SK-N-SH treated with all-trans-retinoic acid at 6 μM for 48 hours (cell line): ENCODE results near the gene STX12.

ENCODE experiments used
- ARNTL ChIP-seq: fragments of 450-650 bp; formaldehyde crosslinking; IDR thresholded peaks from 2 replicates; pipeline ENCODE4 v1.5.0; 2020; ENCODE audit warnings: low read depth, mild to moderate bottlenecking, moderate library complexity, borderline replicate concordance
- ESRRG ChIP-seq: fragments of 250-450 bp; sonication (Bioruptor Pico); IDR thresholded peaks from 2 replicates; pipeline ENCODE4 v1.6.1; 2021; ENCODE audit warnings: mild to moderate bottlenecking
- PATZ1 ChIP-seq: fragments of 250-450 bp; sonication (Bioruptor Pico); IDR thresholded peaks from 2 replicates; pipeline ENCODE4 v1.8.0; 2020; ENCODE audit warnings: mild to moderate bottlenecking, moderate library complexity, borderline replicate concordance
- RARB ChIP-seq: fragments of 250-450 bp; sonication (Bioruptor Pico); IDR thresholded peaks from 2 replicates; pipeline ENCODE4 v1.8.0; 2021; ENCODE audit warnings: mild to moderate bottlenecking, moderate library complexity
- SNAI2 ChIP-seq: fragments of 250-450 bp; sonication (Bioruptor Pico); IDR thresholded peaks from 2 replicates; pipeline ENCODE4 v1.5.0; 2020; ENCODE audit warnings: mild to moderate bottlenecking, moderate library complexity
- ZFP3 ChIP-seq: fragments of 250-450 bp; sonication (Bioruptor Pico); IDR thresholded peaks from 2 replicates; pipeline ENCODE4 v1.5.0; 2020; ENCODE audit warnings: mild to moderate bottlenecking, moderate library complexity
- ZNF565 ChIP-seq: fragments of 450-650 bp; formaldehyde crosslinking; conservative IDR thresholded peaks from 2 replicates; pipeline ENCODE4 v1.5.0; 2020; ENCODE audit warnings: low read depth, mild to moderate bottlenecking, moderate library complexity
- TF ChIP-seq, protein P1 (sequence below): fragments of 250-450 bp; sonication (Bioruptor Pico); IDR thresholded peaks from 2 replicates; pipeline ENCODE4 v1.5.1; 2020; ENCODE audit warnings: low read depth, mild to moderate bottlenecking, moderate library complexity

DNA sequence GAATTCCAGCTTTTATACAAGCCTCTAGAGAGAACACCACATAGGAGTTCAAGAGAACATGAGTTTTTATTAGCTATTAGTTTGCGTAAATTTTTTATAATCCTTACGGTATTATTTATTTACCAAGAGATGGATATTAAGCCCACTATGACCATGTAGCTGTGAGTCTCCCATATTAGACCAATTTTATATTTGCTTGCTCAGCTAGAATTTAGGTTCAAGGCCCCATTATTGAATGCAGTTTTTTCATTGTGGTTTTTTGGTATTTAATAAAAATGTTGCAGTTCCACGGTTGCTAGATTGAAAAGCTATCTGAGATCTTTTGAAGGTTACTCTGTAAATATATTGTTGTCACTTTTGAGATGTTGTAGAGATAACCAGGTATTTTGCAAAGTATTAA is 60.5 kb downstream of the STX12 start:
- TF ChIP-seq RARB (CRISPR knock-in tag) (no peak), ZFP3 (no peak), PATZ1 (CRISPR knock-in tag) (no peak), SNAI2 (CRISPR knock-in tag) (no peak), ESRRG (CRISPR knock-in tag) (no peak), ARNTL (CRISPR knock-in tag) (no peak), ZNF565 (CRISPR knock-in tag) (no peak)
- TF ChIP-seq, protein P1, sequence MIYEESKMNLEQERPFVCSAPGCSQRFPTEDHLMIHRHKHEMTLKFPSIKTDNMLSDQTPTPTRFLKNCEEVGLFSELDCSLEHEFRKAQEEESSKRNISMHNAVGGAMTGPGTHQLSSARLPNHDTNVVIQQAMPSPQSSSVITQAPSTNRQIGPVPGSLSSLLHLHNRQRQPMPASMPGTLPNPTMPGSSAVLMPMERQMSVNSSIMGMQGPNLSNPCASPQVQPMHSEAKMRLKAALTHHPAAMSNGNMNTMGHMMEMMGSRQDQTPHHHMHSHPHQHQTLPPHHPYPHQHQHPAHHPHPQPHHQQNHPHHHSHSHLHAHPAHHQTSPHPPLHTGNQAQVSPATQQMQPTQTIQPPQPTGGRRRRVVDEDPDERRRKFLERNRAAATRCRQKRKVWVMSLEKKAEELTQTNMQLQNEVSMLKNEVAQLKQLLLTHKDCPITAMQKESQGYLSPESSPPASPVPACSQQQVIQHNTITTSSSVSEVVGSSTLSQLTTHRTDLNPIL (CRISPR knock-in tag) = no peak
